Naive thymus-derived CD4-positive, alpha-beta T cell (primary cell): ENCODE data around the gene LUC7L2. TPM values are rescaled to one million over a fixed set of nuclear protein-coding genes. Genes with fewer than 3 reads are reported as not detected.

Experiments used
- ATAC-seq: fragments of 150-1000 bp; cut with Tn5 transposase; 2 replicates; pipeline ENCODE4 v1.10.0; 2021; ENCODE audit warnings: mild to moderate bottlenecking, moderate library complexity
- CTCF ChIA-PET: fragments of 350-600 bp; sonication (Branson Sonifier 250); formaldehyde crosslinking; loops from one replicate; lab custom pipeline; 2021; ENCODE audit warnings: antibody characterized with exemption; lab: Charles Lee
- POLR2A ChIA-PET: fragments of 350-600 bp; sonication (Branson Sonifier 250); formaldehyde crosslinking; loops from one replicate; lab custom pipeline; 2021; ENCODE audit warnings: antibody characterized with exemption, inconsistent platforms; lab: Charles Lee
- DNase-seq, 9 donors: peaks; one replicate each; pipeline versions ENCODE4 v3.0.0 to v3.0.0-alpha.2; 2020 to 2022; ENCODE audit warnings: mixed read lengths in 1 of 9
- H3K27ac ChIP-seq: one replicate; pipeline ENCODE4 v1.7.0; 2013; ENCODE audit warnings: mild to moderate bottlenecking, low read depth, low read length, moderate library complexity
- H3K27me3 ChIP-seq, 2 donors: one replicate each; pipeline ENCODE4 v1.7.0; 2013; ENCODE audit warnings: low read length in 2 of 2, mild to moderate bottlenecking in 2 of 2, moderate library complexity in 2 of 2; ENCODE audit not compliant: control insufficient read depth in 2 of 2, insufficient read depth in 2 of 2
- H3K36me3 ChIP-seq, 3 experiments: 1 replicate in 2 of 3; 2 replicates in 1 of 3; pipeline ENCODE4 v1.7.0; 2013; ENCODE audit warnings: low read length in 3 of 3, mild to moderate bottlenecking in 3 of 3, moderate library complexity in 1 of 3; ENCODE audit not compliant: insufficient read depth in 3 of 3, control insufficient read depth in 2 of 3
- H3K4me1 ChIP-seq, 2 donors: one replicate each; pipeline ENCODE4 v1.7.0; 2013; ENCODE audit warnings: low read length in 2 of 2, mild to moderate bottlenecking in 2 of 2, moderate library complexity in 1 of 2; ENCODE audit not compliant: control insufficient read depth in 2 of 2, insufficient read depth in 2 of 2
- H3K4me3 ChIP-seq: 2 replicates; pipeline ENCODE4 v1.7.0; 2013; ENCODE audit warnings: mild to moderate bottlenecking, low read length
- H3K9me3 ChIP-seq, 3 experiments: 1 replicate in 2 of 3; 2 replicates in 1 of 3; pipeline ENCODE4 v1.7.0; 2013; ENCODE audit warnings: low read length in 3 of 3; ENCODE audit not compliant: control insufficient read depth in 2 of 3
- H3K27ac Mint-ChIP-seq, 9 donors: one replicate each; pipeline ENCODE4 v1.8.0; 2020 to 2022; ENCODE audit warnings: mixed read lengths in 9 of 9, mild to moderate bottlenecking in 8 of 9, moderate library complexity in 5 of 9, inconsistent platforms in 2 of 9
- H3K27me3 Mint-ChIP-seq, 5 donors: one replicate each; pipeline ENCODE4 v1.8.0; 2021 to 2022; ENCODE audit warnings: mixed read lengths in 5 of 5, mild to moderate bottlenecking in 1 of 5
- H3K36me3 Mint-ChIP-seq, 5 donors: one replicate each; pipeline ENCODE4 v1.8.0; 2020 to 2022; ENCODE audit warnings: mixed read lengths in 5 of 5, mild to moderate bottlenecking in 3 of 5, inconsistent platforms in 1 of 5
- H3K4me1 Mint-ChIP-seq, 7 donors: one replicate each; pipeline ENCODE4 v1.8.0; 2020 to 2022; ENCODE audit warnings: mixed read lengths in 7 of 7, mild to moderate bottlenecking in 3 of 7, inconsistent platforms in 1 of 7
- H3K4me3 Mint-ChIP-seq, 10 donors: one replicate each; pipeline ENCODE4 v1.8.0; 2020 to 2022; ENCODE audit warnings: mild to moderate bottlenecking in 10 of 10, mixed read lengths in 10 of 10, moderate library complexity in 6 of 10, inconsistent platforms in 2 of 10
- H3K9me3 Mint-ChIP-seq, 11 donors: one replicate each; pipeline ENCODE4 v1.8.0; 2020 to 2022; ENCODE audit warnings: mixed read lengths in 11 of 11, mild to moderate bottlenecking in 4 of 11, inconsistent platforms in 1 of 11, moderate library complexity in 1 of 11
- intact Hi-C, 2 donors: fragments of 100-400 bp; cut with micrococcal nuclease; formaldehyde crosslinking; loops; one replicate each; pipeline ENCODE4 v1.15.1; 2023
- polyA plus RNA-seq, 2 donors: library from polyadenylated mRNA; unstranded; fragments of 300-500 nt; fragmentation: Illumina TruSeq; gene quantifications; one replicate each; pipeline ENCODE4 v1.2.3, GENCODE V29; 2021
- total RNA-seq, 6 experiments: library from RNA in 5 of 6; stranded (reverse) in 5 of 6; gene quantifications; 1 replicate in 5 of 6; 2 replicates in 1 of 6; pipeline ENCODE4 v1.2.3 and lab custom pipeline; 2021 to 2026

Gene LUC7L2
- total and polyA plus RNA-seq, 7 experiments from 2014 or later, result 59.6 to 183 (median 141) TPM

DNA sequence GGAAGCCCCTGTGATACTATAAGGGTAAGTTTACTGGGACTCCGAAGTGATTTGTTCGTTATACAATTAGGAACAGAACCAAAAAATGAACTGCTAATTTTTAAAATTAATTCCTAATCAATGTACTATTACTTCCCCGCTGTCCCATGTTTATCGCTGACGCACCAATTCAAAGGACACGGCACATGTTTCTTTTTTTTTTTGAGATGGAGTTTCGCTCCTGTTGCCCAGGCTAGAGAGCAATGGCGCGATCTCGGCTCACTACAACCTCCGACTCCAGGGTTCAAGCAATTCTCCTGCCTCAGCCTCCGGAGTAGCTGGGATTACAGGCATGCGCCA, 20.0 kb upstream of the LUC7L2 start:
- CTCF ChIA-PET, result no interaction called here
- no peak for ATAC-seq
- POLR2A ChIA-PET, result interaction anchor here (0.6 to 3.9 kb wide), 9 partner anchors 9 to 542 kb away, joined by 3 to 68 read pairs (median 4); partner anchors contain the start of gene LUC7L2
- DNase-seq, result peak in 2 of 9 donors; percentile 2 to 19
- Mint-ChIP-seq H3K4me3 (peak overlapping the region; percentile 93 to 100 (median 98)), H3K27me3 (peaks cover 0 to 9% (median 5%) of the 10 kb centered on the region in 5 donors), H3K27ac (peak overlapping the region; percentile 98 to 100 (median 100)), H3K9me3 (peaks cover 0 to 16% (median 6%) of the 10 kb centered on the region in 11 donors), H3K4me1 (peaks cover 11 to 48% (median 34%) of the 10 kb centered on the region in 7 donors), H3K36me3 (peaks cover 0 to 11% (median 7%) of the 10 kb centered on the region in 5 donors)
- Histone ChIP-seq H3K4me3 (peak overlapping the region; percentile 95), H3K4me1 (peaks cover 11 to 13% of the 10 kb centered on the region in 2 donors), H3K27ac (peak overlapping the region; percentile 100), H3K27me3 (no peaks in the 10 kb centered on the region), H3K36me3 (peaks cover 0 to 6% (median 0%) of the 10 kb centered on the region in 3 experiments), H3K9me3 (no peaks in the 10 kb centered on the region)
- intact Hi-C loops, result loop anchor here (1.0 to 10.0 kb wide), 21 partner anchors 20 to 1675 kb away; partner anchors contain the start of genes BRAF (in 2 of the 2), LUC7L2 (in 2 of the 2), UBN2 (in 2 of the 2) and ZC3HAV1 (in 2 of the 2)

DNA sequence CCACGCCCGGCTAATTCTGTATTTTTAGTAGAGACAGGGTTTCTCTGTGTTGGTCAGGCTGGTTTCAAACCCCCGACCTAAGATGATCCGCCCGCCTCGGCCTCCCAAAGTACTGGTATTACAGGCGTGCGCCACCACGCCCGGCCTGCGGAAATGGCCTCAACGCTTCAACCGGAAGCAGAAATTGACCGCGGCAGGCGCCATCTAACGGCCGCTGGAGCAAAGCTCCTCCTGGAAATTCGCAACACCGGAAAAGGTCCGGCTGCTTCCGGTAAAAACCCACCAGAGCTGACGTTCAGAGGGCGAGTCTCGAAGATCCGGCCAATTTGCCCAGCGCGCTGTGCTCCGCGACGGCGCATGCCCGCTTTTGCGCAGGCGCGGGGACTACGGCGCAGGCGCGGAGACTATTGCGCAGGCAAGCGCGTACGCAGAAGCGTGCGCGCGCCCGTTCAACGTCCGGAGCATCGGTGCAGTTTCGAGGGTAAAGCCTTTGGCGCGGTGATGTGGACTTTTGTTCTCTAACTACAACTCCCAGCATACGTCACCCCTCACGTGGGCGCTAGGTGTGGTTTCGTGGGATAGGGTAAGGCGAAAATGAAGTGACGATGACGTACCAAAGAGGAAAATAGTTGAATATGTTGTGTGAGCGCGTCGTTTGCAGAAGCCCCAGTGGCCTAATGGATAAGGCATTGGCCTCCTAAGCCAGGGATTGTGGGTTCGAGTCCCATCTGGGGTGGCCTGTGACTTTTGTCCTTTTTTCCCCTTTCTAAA, 19.5 kb upstream of the LUC7L2 start:
- POLR2A ChIA-PET, result interaction anchor here (0.5 to 3.9 kb wide), 12 partner anchors 9 to 542 kb away, joined by 3 to 68 read pairs (median 4); partner anchors contain the start of gene LUC7L2
- peak overlapping the region; percentile 98 to 100 (median 100) for H3K27ac Mint-ChIP-seq
- Histone ChIP-seq H3K27me3 (no peaks in the 10 kb centered on the region), H3K9me3 (no peaks in the 10 kb centered on the region), H3K4me1 (peaks cover 11 to 13% of the 10 kb centered on the region in 2 donors), H3K4me3 (peak overlapping the region; percentile 95), H3K27ac (peak overlapping the region; percentile 100), H3K36me3 (peaks cover 0 to 6% (median 0%) of the 10 kb centered on the region in 3 experiments)
- ATAC-seq (peak; percentile 89), DNase-seq (peak; percentile 93 to 100 (median 99))
- peaks cover 0 to 16% (median 6%) of the 10 kb centered on the region in 11 donors for H3K9me3 Mint-ChIP-seq
- H3K27me3 Mint-ChIP-seq, result peaks cover 0 to 9% (median 5%) of the 10 kb centered on the region in 5 donors
- CTCF ChIA-PET, result interaction anchor here (0.8 kb wide), 1 partner anchor 20 kb away, joined by 3 read pairs; the partner anchor contains the start of gene LUC7L2
- intact Hi-C loops, result loop anchor here (1.0 to 10.0 kb wide), 21 partner anchors 19 to 1674 kb away; partner anchors contain the start of genes BRAF (in 2 of the 2), LUC7L2 (in 2 of the 2), UBN2 (in 2 of the 2) and ZC3HAV1 (in 2 of the 2)
- peaks cover 12 to 49% (median 38%) of the 10 kb centered on the region in 7 donors for H3K4me1 Mint-ChIP-seq
- peak overlapping the region; percentile 93 to 100 (median 98) for H3K4me3 Mint-ChIP-seq
- H3K36me3 Mint-ChIP-seq, result peaks cover 4 to 14% (median 7%) of the 10 kb centered on the region in 5 donors

DNA sequence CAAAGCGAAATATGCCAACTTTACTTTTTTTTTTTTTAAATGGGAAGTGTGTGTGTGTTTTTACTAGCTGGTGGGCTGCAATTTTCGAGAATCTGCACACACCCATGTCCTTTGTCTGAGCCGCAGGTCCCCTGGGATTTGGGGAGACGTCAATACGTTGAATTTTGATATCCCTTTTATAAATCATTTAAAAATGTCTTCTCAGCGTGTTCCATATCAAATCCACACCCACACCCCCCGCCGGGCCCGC, 19.0 kb upstream of the LUC7L2 start:
- CTCF ChIA-PET, result interaction anchor here (0.8 kb wide), 1 partner anchor 19 kb away, joined by 3 read pairs; the partner anchor contains the start of gene LUC7L2
- H3K27me3 ChIP-seq, result no peaks in the 10 kb centered on the region

DNA sequence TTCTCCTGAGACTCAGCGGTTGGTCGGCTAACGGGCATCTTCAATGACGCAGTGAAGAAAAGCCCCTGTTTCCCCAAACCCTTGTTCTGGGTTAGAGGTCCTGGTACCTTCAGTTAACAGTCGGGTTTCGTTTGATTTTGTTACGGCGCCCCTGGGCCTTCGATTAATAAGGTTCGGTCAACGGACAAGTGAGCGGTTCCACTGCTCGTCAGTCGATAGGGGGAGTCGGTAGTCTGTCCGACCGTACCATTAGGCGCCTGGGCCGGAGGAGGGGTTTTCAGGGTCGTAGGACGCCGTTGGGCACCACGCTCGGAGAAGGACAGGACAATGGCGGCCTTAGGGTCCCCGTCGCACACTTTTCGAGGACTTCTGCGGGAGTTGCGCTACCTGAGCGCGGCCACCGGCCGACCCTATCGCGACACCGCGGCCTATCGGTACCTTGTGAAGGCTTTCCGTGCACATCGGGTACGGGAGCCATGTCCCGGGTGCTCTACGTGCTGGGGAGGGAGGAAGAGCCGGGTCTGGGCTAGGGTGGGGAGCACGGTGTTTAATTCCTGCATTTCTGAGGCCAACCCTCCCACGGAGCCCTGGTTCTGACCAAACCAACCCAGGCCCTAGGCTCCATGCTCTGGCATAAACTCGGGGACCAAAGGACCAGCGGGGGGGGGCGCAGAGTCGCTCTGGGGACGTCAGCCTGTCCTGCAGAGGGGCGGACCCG, 18.5 kb upstream of the LUC7L2 start, which contains the start of gene FMC1:
FMC1 (plus strand) TSS at position 280 of the 718 bp plus-strand sequence; CDS start at position 328, 48 bp downstream.
- H3K4me1 Mint-ChIP-seq, result peaks cover 12 to 52% (median 39%) of the 10 kb centered on the region in 7 donors
- Histone ChIP-seq H3K27ac (peak within 1 kb of the TSS; percentile 100), H3K27me3 (no peaks in the 10 kb centered on the region), H3K9me3 (no peaks in the 10 kb centered on the region), H3K36me3 (peaks cover 0 to 7% (median 0%) of the 10 kb centered on the region in 3 experiments), H3K4me1 (peaks cover 11 to 13% of the 10 kb centered on the region in 2 donors), H3K4me3 (peak within 1 kb of the TSS; percentile 95)
- peak within 1 kb of the TSS; percentile 93 to 100 (median 98) for H3K4me3 Mint-ChIP-seq
- ChIA-PET POLR2A (interaction anchor here (1.0 to 3.9 kb wide), 3 partner anchors 14 to 22 kb away, joined by 3 to 68 read pairs (median 8); partner anchors contain the start of gene LUC7L2), CTCF (no interaction called here)
- ATAC-seq (peak; percentile 74), DNase-seq (peak; percentile 69 to 94 (median 85))
- H3K27me3 Mint-ChIP-seq, result peaks cover 0 to 9% (median 5%) of the 10 kb centered on the region in 5 donors
- H3K9me3 Mint-ChIP-seq, result peaks cover 0 to 16% (median 6%) of the 10 kb centered on the region in 11 donors
- H3K27ac Mint-ChIP-seq, result peak within 1 kb of the TSS; percentile 98 to 100 (median 100)
- H3K36me3 Mint-ChIP-seq, result peaks cover 7 to 19% (median 9%) of the 10 kb centered on the region in 5 donors
- intact Hi-C loops, result loop anchor here (1.0 to 10.0 kb wide), 16 partner anchors 53 to 1584 kb away; partner anchors contain the start of genes BRAF (in 2 of the 2), PARP12 (in 2 of the 2), TRIM24 (in 2 of the 2) and CREB3L2 (in 1 of the 2)

More for the DNA sequence above, 19.0 kb upstream of the LUC7L2 start:
- Mint-ChIP-seq H3K4me1 (peaks cover 12 to 52% (median 39%) of the 10 kb centered on the region in 7 donors), H3K27ac (peak overlapping the region; percentile 98 to 100 (median 100)), H3K9me3 (peaks cover 0 to 16% (median 6%) of the 10 kb centered on the region in 11 donors), H3K36me3 (peaks cover 7 to 16% (median 8%) of the 10 kb centered on the region in 5 donors), H3K27me3 (peaks cover 0 to 9% (median 5%) of the 10 kb centered on the region in 5 donors), H3K4me3 (peak overlapping the region; percentile 93 to 100 (median 98))
- Histone ChIP-seq H3K36me3 (peaks cover 0 to 6% (median 0%) of the 10 kb centered on the region in 3 experiments), H3K9me3 (no peaks in the 10 kb centered on the region), H3K27ac (peak overlapping the region; percentile 100), H3K4me1 (peaks cover 11 to 13% of the 10 kb centered on the region in 2 donors), H3K4me3 (peak overlapping the region; percentile 95)
- intact Hi-C loops, result loop anchor here (1.0 to 10.0 kb wide), 25 partner anchors 19 to 1674 kb away; partner anchors contain the start of genes BRAF (in 2 of the 2), LUC7L2 (in 2 of the 2), PARP12 (in 2 of the 2) and TRIM24 (in 2 of the 2)
- ATAC-seq (no peak), DNase-seq (no peak)
- POLR2A ChIA-PET, result interaction anchor here (0.5 to 3.9 kb wide), 6 partner anchors 12 to 50 kb away, joined by 3 to 68 read pairs (median 4); partner anchors contain the start of gene LUC7L2

DNA sequence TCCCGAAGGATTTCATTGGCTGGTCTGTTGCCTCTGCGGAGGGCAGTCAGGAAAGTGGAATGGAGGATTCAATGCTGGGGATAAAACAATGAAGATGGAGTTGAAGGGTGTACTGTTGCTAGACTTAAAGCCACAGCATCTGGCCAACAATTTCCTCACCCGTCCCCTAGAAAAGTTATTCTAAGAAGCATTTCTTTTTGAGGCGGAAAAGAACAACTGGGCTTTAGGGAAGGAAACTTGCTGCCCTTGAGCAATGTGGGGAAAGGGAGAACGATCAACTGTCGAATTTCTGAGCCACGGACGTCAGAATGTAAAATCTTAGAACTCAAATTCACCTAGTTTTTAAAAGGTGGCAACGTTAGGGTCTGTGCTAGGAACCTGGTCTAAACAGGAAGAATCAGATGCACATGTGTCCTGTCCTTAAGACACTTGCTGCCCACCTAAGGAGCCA, 17.9 kb upstream of the LUC7L2 start:
- no peak for ATAC-seq
- H3K4me3 ChIP-seq, result peak overlapping the region; percentile 95
- intact Hi-C loops, result loop anchor here (1.0 to 10.0 kb wide), 16 partner anchors 52 to 1583 kb away; partner anchors contain the start of genes BRAF (in 2 of the 2), PARP12 (in 2 of the 2), TRIM24 (in 2 of the 2) and CREB3L2 (in 1 of the 2)

More for the DNA sequence above, 17.9 kb upstream of the LUC7L2 start:
- peaks cover 12 to 55% (median 39%) of the 10 kb centered on the region in 7 donors for H3K4me1 Mint-ChIP-seq
- peaks cover 0 to 16% (median 6%) of the 10 kb centered on the region in 11 donors for H3K9me3 Mint-ChIP-seq
- Histone ChIP-seq H3K27ac (peak overlapping the region; percentile 100), H3K9me3 (no peaks in the 10 kb centered on the region), H3K36me3 (peaks cover 0 to 13% (median 0%) of the 10 kb centered on the region in 3 experiments), H3K27me3 (no peaks in the 10 kb centered on the region), H3K4me1 (peaks cover 11 to 13% of the 10 kb centered on the region in 2 donors)
- H3K36me3 Mint-ChIP-seq, result peaks cover 9 to 25% (median 13%) of the 10 kb centered on the region in 5 donors
- peaks cover 0 to 9% (median 5%) of the 10 kb centered on the region in 5 donors for H3K27me3 Mint-ChIP-seq
- ChIA-PET POLR2A (interaction anchor here (3.4 to 6.0 kb wide), 2 partner anchors 14 to 18 kb away, joined by 20 to 47 read pairs; partner anchors contain the start of gene LUC7L2), CTCF (no interaction called here)
- DNase-seq, result peak in 2 of 9 donors; percentile 3 to 13
- peak overlapping the region; percentile 93 to 100 (median 98) for H3K4me3 Mint-ChIP-seq
- peak overlapping the region; percentile 98 to 100 (median 100) for H3K27ac Mint-ChIP-seq
